Mammary epithelial cell (primary cell): Measurements from ENCODE around the gene FZR1.

ENCODE experiments used
- CTCF ChIP-seq, 2 donors: IDR thresholded peaks in 1 of 2; conservative IDR thresholded peaks in 1 of 2; 2 replicates each; pipeline ENCODE4 v1.5.1; 2011 to 2012; ENCODE audit warnings: inconsistent platforms in 2 of 2, low read length in 2 of 2, mild to moderate bottlenecking in 2 of 2, control low read depth in 1 of 2, low read depth in 1 of 2; ENCODE audit not compliant: insufficient read depth in 1 of 2; ENCODE audit errors: extremely low read depth in 1 of 2
- EZH2 ChIP-seq: IDR thresholded peaks from 2 replicates; pipeline ENCODE4 v1.6.1; 2012; ENCODE audit warnings: low read length, inconsistent platforms, borderline replicate concordance

DNA sequence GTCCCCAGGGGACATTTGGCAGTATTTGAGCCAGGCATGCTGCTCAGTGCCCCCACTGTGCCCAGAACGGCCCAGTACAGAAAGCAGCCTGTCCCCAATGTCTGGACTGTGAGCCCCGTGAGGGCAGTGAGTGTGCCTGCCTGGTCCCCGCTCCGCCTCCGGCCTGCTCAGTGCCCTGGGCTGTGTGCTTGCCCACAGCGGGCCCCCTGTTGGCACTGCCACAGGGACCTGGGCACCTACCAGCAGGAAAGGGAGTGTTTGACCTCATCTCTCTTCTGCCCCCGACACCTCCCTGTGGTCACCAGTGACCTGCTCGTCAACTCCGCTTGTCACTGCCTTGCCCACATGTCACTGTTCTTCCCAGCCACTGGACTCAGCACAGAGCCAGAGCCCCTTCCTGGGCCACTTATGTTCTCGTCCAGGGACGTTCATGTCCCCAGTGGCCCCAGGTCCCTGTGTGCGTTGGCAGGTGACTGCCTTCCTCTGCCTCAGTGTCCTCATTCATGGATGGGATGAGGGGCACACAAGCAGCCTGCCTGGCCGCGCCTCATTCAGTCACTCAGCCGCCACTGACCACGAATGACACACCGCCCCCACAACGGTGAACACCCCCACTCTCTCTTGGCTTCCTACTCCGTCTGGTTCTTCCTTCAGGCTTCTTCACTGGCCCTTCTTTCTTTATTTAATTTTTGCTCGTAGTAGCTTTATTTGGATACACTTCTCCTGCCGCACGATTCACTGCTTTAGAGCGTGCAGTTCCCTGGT is 2.8 kb downstream of the FZR1 start:
- TF ChIP-seq CTCF (conservative IDR thresholded peaks at IDR 0.05 in 1 of 2, IDR thresholded peaks at IDR 0.05 in 1 of 2; ENCODE audit: extremely low read depth in 1 of 2, insufficient read depth in 1 of 2, low read depth in 1 of 2, low read length in 2 of 2), result no peak
- no peak for TF ChIP-seq EZH2
